ENCODE results near the gene UNC79.

DNA sequence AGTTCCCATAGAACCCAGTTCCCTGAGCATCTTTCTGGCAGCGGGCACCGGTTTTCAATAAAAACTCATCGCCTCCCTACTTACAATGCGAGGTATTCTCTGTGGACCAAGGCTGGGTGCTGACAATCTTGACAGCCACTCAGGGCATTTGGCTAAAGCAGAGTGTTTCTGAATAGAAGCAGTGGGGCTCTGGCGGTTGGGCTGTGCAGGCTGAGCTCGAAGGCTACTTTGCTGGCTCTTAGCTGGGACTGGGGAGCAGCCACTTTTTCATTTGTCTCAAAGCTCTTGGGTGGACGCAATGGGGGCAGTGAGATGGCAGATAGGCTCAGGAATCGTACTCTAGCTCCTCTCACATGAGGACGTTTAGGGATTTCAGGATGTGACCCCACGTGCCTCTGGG, 151.8 kb downstream of the UNC79 start:
- no peak for TF ChIP-seq POLR2AphosphoS5 (IDR thresholded peaks at IDR 0.05)
- no peak for TF ChIP-seq POLR2A (IDR thresholded peaks at IDR 0.05)
- TF ChIP-seq CTCF (IDR thresholded peaks at IDR 0.05) = no peak
